Keratinocyte (primary cell): Measurements from ENCODE around the gene H1-8.

Source experiments
- EZH2 ChIP-seq: IDR thresholded peaks from one replicate; pipeline ENCODE4 v1.6.1; 2012; ENCODE audit warnings: inconsistent platforms, mild to moderate bottlenecking, low read length, moderate library complexity
- TF ChIP-seq, protein P1 (sequence below), 3 experiments: IDR thresholded peaks in 1 of 3; conservative IDR thresholded peaks in 1 of 3; optimal IDR thresholded peaks in 1 of 3; 2 replicates in 2 of 3; 3 replicates in 1 of 3; pipeline versions ENCODE3 to v1.5.1; 2011; ENCODE audit warnings: low read length in 3 of 3, mild to moderate bottlenecking in 3 of 3, moderate library complexity in 2 of 3, control low read depth in 1 of 3, inconsistent platforms in 1 of 3; ENCODE audit not compliant: insufficient read depth in 2 of 3; ENCODE audit errors: extremely low read depth in 1 of 3

GRCh38 chr3:129562803-129563202 is 19.8 kb downstream of the H1-8 start:
- TF ChIP-seq, protein P1, sequence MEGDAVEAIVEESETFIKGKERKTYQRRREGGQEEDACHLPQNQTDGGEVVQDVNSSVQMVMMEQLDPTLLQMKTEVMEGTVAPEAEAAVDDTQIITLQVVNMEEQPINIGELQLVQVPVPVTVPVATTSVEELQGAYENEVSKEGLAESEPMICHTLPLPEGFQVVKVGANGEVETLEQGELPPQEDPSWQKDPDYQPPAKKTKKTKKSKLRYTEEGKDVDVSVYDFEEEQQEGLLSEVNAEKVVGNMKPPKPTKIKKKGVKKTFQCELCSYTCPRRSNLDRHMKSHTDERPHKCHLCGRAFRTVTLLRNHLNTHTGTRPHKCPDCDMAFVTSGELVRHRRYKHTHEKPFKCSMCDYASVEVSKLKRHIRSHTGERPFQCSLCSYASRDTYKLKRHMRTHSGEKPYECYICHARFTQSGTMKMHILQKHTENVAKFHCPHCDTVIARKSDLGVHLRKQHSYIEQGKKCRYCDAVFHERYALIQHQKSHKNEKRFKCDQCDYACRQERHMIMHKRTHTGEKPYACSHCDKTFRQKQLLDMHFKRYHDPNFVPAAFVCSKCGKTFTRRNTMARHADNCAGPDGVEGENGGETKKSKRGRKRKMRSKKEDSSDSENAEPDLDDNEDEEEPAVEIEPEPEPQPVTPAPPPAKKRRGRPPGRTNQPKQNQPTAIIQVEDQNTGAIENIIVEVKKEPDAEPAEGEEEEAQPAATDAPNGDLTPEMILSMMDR (optimal IDR thresholded peaks at IDR 0.05 in 1 of 3, IDR thresholded peaks at IDR 0.05 in 1 of 3, conservative IDR thresholded peaks at IDR 0.05 in 1 of 3; ENCODE audit: extremely low read depth in 1 of 3, insufficient read depth in 2 of 3, low read length in 3 of 3), result no peak
- TF ChIP-seq EZH2, result no peak
